ENCODE results near the gene KRTAP10-6.
"Not testable (repeated sequence)": the region's sequence is repeated elsewhere in the genome, so short reads cannot be mapped to it uniquely, and the experiment has no call there.

KRTAP10-6 gene

GRCh38 chr21:44594406-44594916, 2.2 kb upstream of the KRTAP10-6 start:
- no peak overlapping the region for H3K4me2 ChIP-seq (ENCODE audit: low read length)
- no peak overlapping the region for H3K9ac ChIP-seq (ENCODE audit: low read length)
- H3K9me3 ChIP-seq (ENCODE audit: insufficient read depth, low read length): no peaks in the 10 kb centered on the region
- no peaks in the 10 kb centered on the region for H3K4me1 ChIP-seq (ENCODE audit: low read length)
- TF ChIP-seq, protein P1, sequence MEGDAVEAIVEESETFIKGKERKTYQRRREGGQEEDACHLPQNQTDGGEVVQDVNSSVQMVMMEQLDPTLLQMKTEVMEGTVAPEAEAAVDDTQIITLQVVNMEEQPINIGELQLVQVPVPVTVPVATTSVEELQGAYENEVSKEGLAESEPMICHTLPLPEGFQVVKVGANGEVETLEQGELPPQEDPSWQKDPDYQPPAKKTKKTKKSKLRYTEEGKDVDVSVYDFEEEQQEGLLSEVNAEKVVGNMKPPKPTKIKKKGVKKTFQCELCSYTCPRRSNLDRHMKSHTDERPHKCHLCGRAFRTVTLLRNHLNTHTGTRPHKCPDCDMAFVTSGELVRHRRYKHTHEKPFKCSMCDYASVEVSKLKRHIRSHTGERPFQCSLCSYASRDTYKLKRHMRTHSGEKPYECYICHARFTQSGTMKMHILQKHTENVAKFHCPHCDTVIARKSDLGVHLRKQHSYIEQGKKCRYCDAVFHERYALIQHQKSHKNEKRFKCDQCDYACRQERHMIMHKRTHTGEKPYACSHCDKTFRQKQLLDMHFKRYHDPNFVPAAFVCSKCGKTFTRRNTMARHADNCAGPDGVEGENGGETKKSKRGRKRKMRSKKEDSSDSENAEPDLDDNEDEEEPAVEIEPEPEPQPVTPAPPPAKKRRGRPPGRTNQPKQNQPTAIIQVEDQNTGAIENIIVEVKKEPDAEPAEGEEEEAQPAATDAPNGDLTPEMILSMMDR (IDR thresholded peaks at IDR 0.05; ENCODE audit: low read depth, low read length): no peak
- no peak for TF ChIP-seq EZH2phosphoT487 (IDR thresholded peaks at IDR 0.05; ENCODE audit: low read depth)
- no peaks in the 10 kb centered on the region for H4K20me1 ChIP-seq (ENCODE audit: insufficient read depth, low read length)
- H3K4me3 ChIP-seq (ENCODE audit: low read length): no peak overlapping the region
- no peak overlapping the region for H2AFZ ChIP-seq (ENCODE audit: low read depth, low read length)
- H3K36me3 ChIP-seq (replicated peaks; ENCODE audit: low read depth, low read length): no peaks in the 10 kb centered on the region
- no peaks in the 10 kb centered on the region for H3K27me3 ChIP-seq (ENCODE audit: low read depth, low read length)
- no peak overlapping the region for H3K27ac ChIP-seq (ENCODE audit: low read length)
- H3K79me2 ChIP-seq (ENCODE audit: low read length): no peaks in the 10 kb centered on the region

DNA sequence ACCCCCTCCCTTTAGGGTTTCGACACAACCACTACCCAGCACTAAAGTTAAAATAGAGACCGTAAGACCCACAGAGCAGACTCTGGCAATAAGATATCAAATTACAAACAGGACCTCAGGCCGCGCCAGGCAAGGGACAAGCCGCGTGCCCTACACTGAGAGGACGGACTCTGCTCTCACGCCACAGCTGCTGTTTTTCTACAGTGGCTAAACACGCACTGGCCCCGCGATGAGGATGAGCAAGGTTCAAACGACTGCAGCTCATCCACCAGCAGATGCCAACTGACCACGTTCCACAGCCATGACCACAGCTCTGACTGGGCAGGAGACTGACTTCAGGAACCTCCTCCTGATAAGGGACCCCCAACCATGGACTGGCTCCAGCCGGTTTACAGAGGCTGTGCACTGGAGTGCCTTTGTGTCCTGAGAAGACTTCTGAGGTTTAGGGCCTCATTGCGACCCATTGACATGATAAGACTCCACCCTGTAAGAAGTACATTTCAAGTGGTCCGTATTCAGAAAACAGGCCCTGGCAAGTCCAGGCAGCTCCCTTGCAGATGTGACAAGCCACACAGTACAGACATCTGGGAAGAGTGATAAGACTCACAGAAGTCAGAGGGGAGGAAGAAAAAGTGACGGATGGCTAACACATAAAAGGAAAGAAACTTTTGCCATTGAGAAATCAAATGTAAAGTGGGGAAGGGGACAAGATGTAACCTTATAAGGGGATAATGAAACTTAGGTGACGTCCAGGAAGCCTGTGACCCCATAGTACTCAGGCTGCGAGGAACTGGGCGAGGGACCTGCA, 1.5 kb upstream of the KRTAP10-6 start:
- no peaks in the 10 kb centered on the region for H3K4me1 ChIP-seq (ENCODE audit: low read length)
- H4K20me1 ChIP-seq (ENCODE audit: insufficient read depth, low read length): no peaks in the 10 kb centered on the region
- H3K4me3 ChIP-seq (ENCODE audit: low read length): no peak overlapping the region
- TF ChIP-seq, protein P1 (IDR thresholded peaks at IDR 0.05; ENCODE audit: low read depth, low read length): no peak
- no peak for TF ChIP-seq EZH2phosphoT487 (IDR thresholded peaks at IDR 0.05; ENCODE audit: low read depth)
- H2AFZ ChIP-seq (ENCODE audit: low read depth, low read length): no peak overlapping the region
- H3K79me2 ChIP-seq (ENCODE audit: low read length): no peaks in the 10 kb centered on the region
- no peaks in the 10 kb centered on the region for H3K36me3 ChIP-seq (replicated peaks; ENCODE audit: low read depth, low read length)
- no peak overlapping the region for H3K4me2 ChIP-seq (ENCODE audit: low read length)
- no peak overlapping the region for H3K9ac ChIP-seq (ENCODE audit: low read length)
- no peaks in the 10 kb centered on the region for H3K9me3 ChIP-seq (ENCODE audit: insufficient read depth, low read length)
- H3K27ac ChIP-seq (ENCODE audit: low read length): no peak overlapping the region
- no peaks in the 10 kb centered on the region for H3K27me3 ChIP-seq (ENCODE audit: low read depth, low read length)

- not testable (repeated sequence) for H3K9ac ChIP-seq (ENCODE audit: low read length); H3K36me3 ChIP-seq (replicated peaks; ENCODE audit: low read depth, low read length); H3K27me3 ChIP-seq (ENCODE audit: low read depth, low read length); H3K4me2 ChIP-seq (ENCODE audit: low read length); H3K79me2 ChIP-seq (ENCODE audit: low read length); H3K27ac ChIP-seq (ENCODE audit: low read length); H4K20me1 ChIP-seq (ENCODE audit: insufficient read depth, low read length); H2AFZ ChIP-seq (ENCODE audit: low read depth, low read length); H3K4me1 ChIP-seq (ENCODE audit: low read length); H3K9me3 ChIP-seq (ENCODE audit: insufficient read depth, low read length); H3K4me3 ChIP-seq (ENCODE audit: low read length)
Measured at GRCh38 chr21:44591801-44592130, 539 bp downstream of the KRTAP10-6 start.

DNA sequence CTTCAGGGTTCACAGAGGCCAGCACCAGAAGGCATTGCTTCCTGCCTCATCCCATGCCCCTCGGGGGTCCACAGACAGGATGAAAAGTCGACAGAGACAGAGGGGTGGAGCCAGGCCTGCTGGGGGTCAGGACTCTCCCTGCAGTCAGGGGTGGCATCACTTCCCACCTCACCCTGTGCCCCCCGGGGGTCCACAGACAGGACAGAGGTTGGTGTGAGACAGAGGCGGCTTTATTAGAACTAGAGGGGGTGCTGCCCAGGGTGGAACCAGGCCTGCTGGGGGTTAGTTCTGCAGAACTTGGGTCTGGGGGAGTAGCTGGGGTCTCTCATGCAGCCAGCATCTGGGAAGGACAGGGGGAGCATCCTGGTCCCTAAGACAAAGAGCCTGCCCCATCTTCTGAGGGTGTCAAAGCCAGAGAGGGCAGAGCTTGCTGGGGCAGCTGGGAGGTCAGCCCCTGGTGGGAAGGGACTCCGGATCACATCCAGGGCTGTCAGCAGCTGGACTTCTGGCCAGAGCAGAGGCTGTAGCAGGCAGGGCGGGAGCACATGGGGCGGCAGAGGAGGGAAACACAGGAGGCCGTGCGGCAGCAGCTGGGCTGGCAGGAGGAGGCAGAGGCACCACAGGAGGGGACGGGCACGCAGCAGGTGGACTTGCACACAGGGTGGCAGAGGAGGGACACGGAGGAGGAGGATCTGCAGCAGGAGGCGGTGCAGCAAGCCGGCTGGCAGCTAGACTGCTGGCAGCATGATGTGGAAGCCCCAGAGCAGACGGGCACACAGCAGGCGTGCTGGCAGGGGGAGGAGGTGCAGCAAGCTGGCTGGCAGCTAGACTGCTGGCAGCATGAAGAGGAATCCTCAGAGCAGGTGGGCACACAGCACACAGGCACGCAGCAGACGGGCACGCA, 1.2 kb downstream of the KRTAP10-6 start:
- not testable (repeated sequence) for H3K36me3 ChIP-seq (replicated peaks; ENCODE audit: low read depth, low read length); H4K20me1 ChIP-seq (ENCODE audit: insufficient read depth, low read length); H3K27ac ChIP-seq (ENCODE audit: low read length); H3K9me3 ChIP-seq (ENCODE audit: insufficient read depth, low read length); H3K9ac ChIP-seq (ENCODE audit: low read length); H3K4me3 ChIP-seq (ENCODE audit: low read length); H3K4me2 ChIP-seq (ENCODE audit: low read length); H3K79me2 ChIP-seq (ENCODE audit: low read length); H2AFZ ChIP-seq (ENCODE audit: low read depth, low read length); H3K4me1 ChIP-seq (ENCODE audit: low read length); H3K27me3 ChIP-seq (ENCODE audit: low read depth, low read length)

DNA sequence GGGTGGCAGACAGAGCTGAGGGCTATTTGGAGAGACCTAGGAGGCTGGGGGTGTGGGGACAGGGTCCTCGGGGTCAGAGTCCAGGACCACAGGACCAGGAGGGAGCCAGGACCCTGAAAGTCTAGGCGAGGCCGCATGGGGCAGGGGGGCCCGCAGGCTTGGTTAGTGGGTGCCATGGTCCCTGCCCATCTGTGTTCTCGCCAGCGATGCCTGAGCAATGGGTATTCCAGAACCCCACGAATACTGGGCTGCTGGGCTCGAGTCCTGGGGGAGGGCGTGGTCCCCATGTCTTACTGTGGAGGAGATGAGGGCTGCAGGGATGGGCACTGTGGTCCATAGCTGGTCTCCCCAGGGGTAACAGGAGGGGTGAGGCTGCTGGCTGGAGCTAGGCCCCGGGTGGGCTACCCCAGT, 2.0 kb downstream of the KRTAP10-6 start:
- no peaks in the 10 kb centered on the region for H3K36me3 ChIP-seq (replicated peaks; ENCODE audit: low read depth, low read length)
- no peak overlapping the region for H3K4me3 ChIP-seq (ENCODE audit: low read length)
- TF ChIP-seq, protein P1 (IDR thresholded peaks at IDR 0.05; ENCODE audit: low read depth, low read length): no peak
- TF ChIP-seq EZH2phosphoT487 (IDR thresholded peaks at IDR 0.05; ENCODE audit: low read depth): no peak
- H4K20me1 ChIP-seq (ENCODE audit: insufficient read depth, low read length): no peaks in the 10 kb centered on the region
- H3K79me2 ChIP-seq (ENCODE audit: low read length): no peaks in the 10 kb centered on the region
- H2AFZ ChIP-seq (ENCODE audit: low read depth, low read length): no peak overlapping the region
- no peak overlapping the region for H3K27ac ChIP-seq (ENCODE audit: low read length)
- no peak overlapping the region for H3K9ac ChIP-seq (ENCODE audit: low read length)
- peaks cover 5% of the 10 kb centered on the region; the same call in 1 of the 2 replicates for H3K27me3 ChIP-seq (ENCODE audit: low read depth, low read length)
- H3K9me3 ChIP-seq (ENCODE audit: insufficient read depth, low read length): no peaks in the 10 kb centered on the region
- H3K4me2 ChIP-seq (ENCODE audit: low read length): no peak overlapping the region
- no peaks in the 10 kb centered on the region for H3K4me1 ChIP-seq (ENCODE audit: low read length)

Data from OCI-LY3 (cell line).